SK-N-SH treated with all-trans-retinoic acid at 6 μM for 48 hours (cell line): ENCODE results near the gene DNAAF5.

ENCODE experiments used
- ATAC-seq: fragments of 200-7000 bp; cut with Tn5 transposase; 3 replicates; pipeline ENCODE4 v1.9.1; 2020; ENCODE audit warnings: mild to moderate bottlenecking, moderate library complexity
- ARNTL ChIP-seq: fragments of 450-650 bp; formaldehyde crosslinking; IDR thresholded peaks from 2 replicates; pipeline ENCODE4 v1.5.0; 2020; ENCODE audit warnings: low read depth, mild to moderate bottlenecking, moderate library complexity, borderline replicate concordance
- BACH2 ChIP-seq: fragments of 250-450 bp; sonication (Bioruptor Pico); IDR thresholded peaks from 2 replicates; pipeline ENCODE4 v1.9.0; 2021; ENCODE audit warnings: mild to moderate bottlenecking, borderline replicate concordance
- CREB5 ChIP-seq: fragments of 250-450 bp; sonication (Bioruptor Pico); IDR thresholded peaks from 2 replicates; pipeline ENCODE4 v1.5.1; 2020; ENCODE audit warnings: low read depth, mild to moderate bottlenecking, moderate library complexity
- CSDC2 ChIP-seq: fragments of 250-450 bp; sonication (Bioruptor Pico); IDR thresholded peaks from 2 replicates; pipeline ENCODE4 v1.5.0; 2020; ENCODE audit warnings: mild to moderate bottlenecking, moderate library complexity
- CSRNP3 ChIP-seq: fragments of 250-450 bp; sonication (Bioruptor Pico); IDR thresholded peaks from 2 replicates; pipeline ENCODE4 v1.5.1; 2021; ENCODE audit warnings: mild to moderate bottlenecking, moderate library complexity
- ESRRG ChIP-seq: fragments of 250-450 bp; sonication (Bioruptor Pico); IDR thresholded peaks from 2 replicates; pipeline ENCODE4 v1.6.1; 2021; ENCODE audit warnings: mild to moderate bottlenecking
- GLIS3 ChIP-seq: fragments of 250-450 bp; sonication (Bioruptor Pico); IDR thresholded peaks from 2 replicates; pipeline ENCODE4 v1.5.0; 2020; ENCODE audit warnings: mild to moderate bottlenecking, moderate library complexity
- ISL1 ChIP-seq: fragments of 250-450 bp; sonication (Bioruptor Pico); IDR thresholded peaks from 2 replicates; pipeline ENCODE4 v2.1.2; 2022; ENCODE audit warnings: mild to moderate bottlenecking, moderate library complexity
- PATZ1 ChIP-seq: fragments of 250-450 bp; sonication (Bioruptor Pico); IDR thresholded peaks from 2 replicates; pipeline ENCODE4 v1.8.0; 2020; ENCODE audit warnings: mild to moderate bottlenecking, moderate library complexity, borderline replicate concordance
- POU6F1 ChIP-seq: fragments of 250-450 bp; sonication (Bioruptor Pico); IDR thresholded peaks from 2 replicates; pipeline ENCODE4 v1.8.0; 2021; ENCODE audit warnings: low read depth, mild to moderate bottlenecking, moderate library complexity, borderline replicate concordance
- PPARA ChIP-seq: fragments of 250-450 bp; sonication (Bioruptor Pico); IDR thresholded peaks from 2 replicates; pipeline ENCODE4 v1.5.0; 2020; ENCODE audit warnings: mild to moderate bottlenecking, borderline replicate concordance
- RARB ChIP-seq: fragments of 250-450 bp; sonication (Bioruptor Pico); IDR thresholded peaks from 2 replicates; pipeline ENCODE4 v1.8.0; 2021; ENCODE audit warnings: mild to moderate bottlenecking, moderate library complexity
- SNAI2 ChIP-seq: fragments of 250-450 bp; sonication (Bioruptor Pico); IDR thresholded peaks from 2 replicates; pipeline ENCODE4 v1.5.0; 2020; ENCODE audit warnings: mild to moderate bottlenecking, moderate library complexity
- TCF4 ChIP-seq: fragments of 250-450 bp; sonication (Bioruptor Pico); IDR thresholded peaks from 2 replicates; pipeline ENCODE4 v1.8.0; 2021; ENCODE audit warnings: mild to moderate bottlenecking, moderate library complexity, borderline replicate concordance
- TOX ChIP-seq: fragments of 250-450 bp; sonication (Bioruptor Pico); IDR thresholded peaks from 2 replicates; pipeline ENCODE4 v1.8.0; 2021; ENCODE audit warnings: mild to moderate bottlenecking, moderate library complexity, borderline replicate concordance
- TSHZ2 ChIP-seq: fragments of 250-450 bp; sonication (Bioruptor Pico); IDR thresholded peaks from 2 replicates; pipeline ENCODE4 v1.5.0; 2020; ENCODE audit warnings: mild to moderate bottlenecking, moderate library complexity
- ZC3H10 ChIP-seq: fragments of 250-450 bp; sonication (Bioruptor Pico); IDR thresholded peaks from 2 replicates; pipeline ENCODE4 v1.5.1; 2021; ENCODE audit warnings: mild to moderate bottlenecking, moderate library complexity
- ZFP3 ChIP-seq: fragments of 250-450 bp; sonication (Bioruptor Pico); IDR thresholded peaks from 2 replicates; pipeline ENCODE4 v1.5.0; 2020; ENCODE audit warnings: mild to moderate bottlenecking, moderate library complexity
- ZFP30 ChIP-seq: fragments of 450-650 bp; formaldehyde crosslinking; IDR thresholded peaks from 2 replicates; pipeline ENCODE4 v1.5.0; 2022; ENCODE audit warnings: mild to moderate bottlenecking, moderate library complexity
- ZNF565 ChIP-seq: fragments of 450-650 bp; formaldehyde crosslinking; conservative IDR thresholded peaks from 2 replicates; pipeline ENCODE4 v1.5.0; 2020; ENCODE audit warnings: low read depth, mild to moderate bottlenecking, moderate library complexity
- ZNF70 ChIP-seq: fragments of 450-650 bp; formaldehyde crosslinking; IDR thresholded peaks from 2 replicates; pipeline ENCODE4 v1.5.0; 2020; ENCODE audit warnings: mild to moderate bottlenecking, moderate library complexity
- ZNF8 ChIP-seq: fragments of 450-650 bp; formaldehyde crosslinking; IDR thresholded peaks from 2 replicates; pipeline ENCODE4 v1.5.0; 2020; ENCODE audit warnings: mild to moderate bottlenecking, moderate library complexity

Gene DNAAF5

GRCh38 chr7:754531-755412 is 28.3 kb downstream of the DNAAF5 start:
- TF ChIP-seq BACH2 (CRISPR knock-in tag), result no peak
- TF ChIP-seq CSDC2, result no peak
- no peak for TF ChIP-seq ARNTL (CRISPR knock-in tag)
- no peak for TF ChIP-seq ZNF8 (CRISPR knock-in tag)
- no peak for TF ChIP-seq ISL1 (CRISPR knock-in tag)
- TF ChIP-seq CREB5 (CRISPR knock-in tag), result no peak
- no peak for TF ChIP-seq TOX (CRISPR knock-in tag)
- TF ChIP-seq TSHZ2 (CRISPR knock-in tag), result no peak
- no peak for TF ChIP-seq CSRNP3 (CRISPR knock-in tag)
- TF ChIP-seq ZC3H10 (CRISPR knock-in tag), result no peak
- TF ChIP-seq TCF4 (CRISPR knock-in tag), result no peak
- no peak for TF ChIP-seq PPARA (CRISPR knock-in tag)
- TF ChIP-seq ZNF565 (CRISPR knock-in tag), result no peak
- TF ChIP-seq POU6F1 (CRISPR knock-in tag), result no peak
- no peak for TF ChIP-seq PATZ1 (CRISPR knock-in tag)
- no peak for TF ChIP-seq GLIS3 (CRISPR knock-in tag)
- no peak for TF ChIP-seq ESRRG (CRISPR knock-in tag)
- TF ChIP-seq ZFP30 (CRISPR knock-in tag), result no peak
- TF ChIP-seq RARB, result no peak
- no peak for TF ChIP-seq SNAI2 (CRISPR knock-in tag)
- no peak; the same call in 2 of the 3 replicates for ATAC-seq

GRCh38 chr7:755413-755805 is 28.9 kb downstream of the DNAAF5 start:
- ATAC-seq, result no peak
- TF ChIP-seq ZFP3 (CRISPR knock-in tag) (no peak), PATZ1 (CRISPR knock-in tag) (no peak), BACH2 (CRISPR knock-in tag) (no peak), SNAI2 (CRISPR knock-in tag) (no peak), RARB (no peak), ZC3H10 (CRISPR knock-in tag) (no peak), ARNTL (CRISPR knock-in tag) (no peak), GLIS3 (CRISPR knock-in tag) (no peak), ZNF70 (CRISPR knock-in tag) (no peak), CREB5 (CRISPR knock-in tag) (no peak), TCF4 (CRISPR knock-in tag) (no peak), POU6F1 (CRISPR knock-in tag) (no peak), ISL1 (CRISPR knock-in tag) (no peak)
